Liver (tissue), 9 donors: ENCODE measurements around the gene NKD2. TPM values are rescaled to one million over a fixed set of nuclear protein-coding genes. Genes with fewer than 3 reads are reported as not detected.
"Not testable (repeated sequence)": the region's sequence is repeated elsewhere in the genome, so short reads cannot be mapped to it uniquely, and the experiment has no call there.

Source experiments
- DNase-seq: peaks from one replicate; pipeline ENCODE4 v3.0.0-alpha.2; 2017; ENCODE audit warnings: low spot score
- H3K27ac ChIP-seq, 2 donors: one replicate each; pipeline ENCODE4 v1.7.0; 2013; ENCODE audit warnings: inconsistent platforms in 2 of 2, low read length in 2 of 2, control low read depth in 1 of 2, low read depth in 1 of 2, mild to moderate bottlenecking in 1 of 2
- H3K27me3 ChIP-seq, 4 donors: one replicate each; pipeline versions ENCODE4 v1.6.1 to v1.7.0; 2013; ENCODE audit warnings: low read length in 3 of 4, inconsistent platforms in 1 of 4, mild to moderate bottlenecking in 1 of 4, moderate library complexity in 1 of 4; ENCODE audit not compliant: control insufficient read depth in 4 of 4, insufficient read depth in 4 of 4
- H3K36me3 ChIP-seq, 4 donors: one replicate each; pipeline versions ENCODE4 v1.6.1 to v1.7.0; 2013; ENCODE audit warnings: low read length in 3 of 4, mild to moderate bottlenecking in 3 of 4, low read depth in 1 of 4, moderate library complexity in 1 of 4; ENCODE audit not compliant: control insufficient read depth in 4 of 4, insufficient read depth in 3 of 4
- H3K4me1 ChIP-seq, 4 donors: one replicate each; pipeline versions ENCODE4 v1.6.1 to v1.7.0; 2013; ENCODE audit warnings: low read length in 3 of 4, mild to moderate bottlenecking in 3 of 4, moderate library complexity in 1 of 4; ENCODE audit not compliant: control insufficient read depth in 4 of 4, insufficient read depth in 4 of 4
- H3K4me3 ChIP-seq, 3 donors: one replicate each; pipeline versions ENCODE4 v1.6.1 to v1.7.0; 2013; ENCODE audit warnings: low read length in 3 of 3, control low read depth in 1 of 3, low read depth in 1 of 3, mild to moderate bottlenecking in 1 of 3
- H3K9ac ChIP-seq, 2 donors: one replicate each; pipeline ENCODE4 v1.7.0; 2013; ENCODE audit warnings: low read length in 2 of 2, mild to moderate bottlenecking in 2 of 2, moderate library complexity in 2 of 2, control low read depth in 1 of 2, low read depth in 1 of 2
- H3K9me3 ChIP-seq, 4 donors: one replicate each; pipeline versions ENCODE4 v1.6.1 to v1.7.0; 2013; ENCODE audit warnings: low read length in 3 of 4; ENCODE audit not compliant: control insufficient read depth in 4 of 4
- CTCF ChIP-seq: fragments of 150-350 bp; IDR thresholded peaks from 2 replicates; pipeline ENCODE4 v1.5.1; 2017; ENCODE audit warnings: improper control_type of control experiment, low read depth, low read length; ENCODE audit not compliant: missing input control
- EGR1 ChIP-seq, 2 donors: IDR thresholded peaks; 2 replicates each; pipeline ENCODE4 v1.6.1; 2016 to 2018; ENCODE audit warnings: antibody characterized with exemption in 2 of 2, low read depth in 2 of 2
- FOXA1 ChIP-seq: IDR thresholded peaks from 2 replicates; pipeline ENCODE4 v1.6.1; 2016; ENCODE audit warnings: antibody characterized with exemption
- GABPA ChIP-seq, 2 donors: IDR thresholded peaks in 1 of 2; conservative IDR thresholded peaks in 1 of 2; 2 replicates each; pipeline ENCODE4 v1.6.1; 2016; ENCODE audit warnings: antibody characterized with exemption in 2 of 2, mild to moderate bottlenecking in 1 of 2, moderate library complexity in 1 of 2
- NR2F2 ChIP-seq: IDR thresholded peaks from 2 replicates; pipeline ENCODE4 v1.6.1; 2016; ENCODE audit warnings: antibody characterized with exemption
- RAD21 ChIP-seq, 2 donors: IDR thresholded peaks; 2 replicates each; pipeline ENCODE4 v1.6.1; 2016; ENCODE audit warnings: antibody characterized with exemption in 2 of 2, mild to moderate bottlenecking in 2 of 2
- RXRA ChIP-seq, 2 donors: IDR thresholded peaks; 2 replicates each; pipeline ENCODE4 v1.6.1; 2017 to 2018; ENCODE audit warnings: antibody characterized with exemption in 2 of 2, mild to moderate bottlenecking in 1 of 2
- YY1 ChIP-seq: IDR thresholded peaks from 2 replicates; pipeline ENCODE4 v1.6.1; 2016; ENCODE audit warnings: antibody characterized with exemption, mild to moderate bottlenecking
- WGBS: extraction: QIAGEN DNeasy Blood & Tissue Kit; methylation state at CpG from one replicate; pipeline ENCODE4 v1.1.7; 2013; 5-methylcytosine and 5-hydroxymethylcytosine counted together
- polyA plus RNA-seq, 2 donors: library from polyadenylated mRNA; stranded (reverse) in 1 of 2; unstranded in 1 of 2; fragments of 200-250 nt in 1 of 2; fragments of >200 nt in 1 of 2; fragmentation: Nextera tagmentation in 1 of 2; extraction: Ambion mirVana in 1 of 2; gene quantifications; one replicate each; pipeline versions ENCODE4 v1.2.1 to v1.2.3, GENCODE V29; 2013 to 2015
- total RNA-seq, 2 donors: library from RNA; depleted of rRNA; stranded (reverse); fragments of >200 nt; gene quantifications; one replicate each; pipeline ENCODE4 v1.2.3, GENCODE V29; 2014
- TF ChIP-seq, protein P1 (sequence below): IDR thresholded peaks from 2 replicates; pipeline ENCODE4 v1.6.1; 2016; ENCODE audit warnings: antibody characterized with exemption, mild to moderate bottlenecking
- TF ChIP-seq, protein P2 (sequence below): IDR thresholded peaks from 2 replicates; pipeline ENCODE4 v1.6.1; 2016; ENCODE audit warnings: antibody characterized with exemption
- donor health status: healthy.
- donor health status: healthy.
- donor health status: healthy.
- donor health status: healthy.
- donor health status: healthy.

NKD2 gene
- total and polyA plus RNA-seq, 4 donors = 0.09 to 1.3 (median 0.42) TPM

DNA sequence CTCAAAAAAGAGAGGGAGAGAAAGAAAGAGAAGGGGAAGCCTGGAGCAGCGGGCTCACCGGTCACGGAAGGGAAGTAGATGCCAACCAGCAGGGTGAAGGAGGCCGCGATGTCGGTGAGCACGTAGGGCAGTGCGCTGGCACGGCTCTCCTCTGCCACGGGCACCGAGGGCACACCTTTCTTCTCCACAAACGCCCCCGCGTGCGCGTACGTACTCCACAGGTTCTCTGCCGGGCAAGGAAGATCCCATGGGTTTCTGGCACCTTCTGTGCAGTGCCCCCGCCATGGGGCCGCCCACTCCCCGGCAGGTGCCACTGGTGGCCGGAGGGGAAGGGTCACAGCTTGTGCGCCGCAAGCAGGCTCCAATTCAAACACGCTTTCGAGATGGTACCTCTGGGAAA lies 72.9 kb downstream of the NKD2 start (continued):
- TF ChIP-seq, protein P1, sequence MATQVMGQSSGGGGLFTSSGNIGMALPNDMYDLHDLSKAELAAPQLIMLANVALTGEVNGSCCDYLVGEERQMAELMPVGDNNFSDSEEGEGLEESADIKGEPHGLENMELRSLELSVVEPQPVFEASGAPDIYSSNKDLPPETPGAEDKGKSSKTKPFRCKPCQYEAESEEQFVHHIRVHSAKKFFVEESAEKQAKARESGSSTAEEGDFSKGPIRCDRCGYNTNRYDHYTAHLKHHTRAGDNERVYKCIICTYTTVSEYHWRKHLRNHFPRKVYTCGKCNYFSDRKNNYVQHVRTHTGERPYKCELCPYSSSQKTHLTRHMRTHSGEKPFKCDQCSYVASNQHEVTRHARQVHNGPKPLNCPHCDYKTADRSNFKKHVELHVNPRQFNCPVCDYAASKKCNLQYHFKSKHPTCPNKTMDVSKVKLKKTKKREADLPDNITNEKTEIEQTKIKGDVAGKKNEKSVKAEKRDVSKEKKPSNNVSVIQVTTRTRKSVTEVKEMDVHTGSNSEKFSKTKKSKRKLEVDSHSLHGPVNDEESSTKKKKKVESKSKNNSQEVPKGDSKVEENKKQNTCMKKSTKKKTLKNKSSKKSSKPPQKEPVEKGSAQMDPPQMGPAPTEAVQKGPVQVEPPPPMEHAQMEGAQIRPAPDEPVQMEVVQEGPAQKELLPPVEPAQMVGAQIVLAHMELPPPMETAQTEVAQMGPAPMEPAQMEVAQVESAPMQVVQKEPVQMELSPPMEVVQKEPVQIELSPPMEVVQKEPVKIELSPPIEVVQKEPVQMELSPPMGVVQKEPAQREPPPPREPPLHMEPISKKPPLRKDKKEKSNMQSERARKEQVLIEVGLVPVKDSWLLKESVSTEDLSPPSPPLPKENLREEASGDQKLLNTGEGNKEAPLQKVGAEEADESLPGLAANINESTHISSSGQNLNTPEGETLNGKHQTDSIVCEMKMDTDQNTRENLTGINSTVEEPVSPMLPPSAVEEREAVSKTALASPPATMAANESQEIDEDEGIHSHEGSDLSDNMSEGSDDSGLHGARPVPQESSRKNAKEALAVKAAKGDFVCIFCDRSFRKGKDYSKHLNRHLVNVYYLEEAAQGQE = no peak
- TF ChIP-seq, protein P2, sequence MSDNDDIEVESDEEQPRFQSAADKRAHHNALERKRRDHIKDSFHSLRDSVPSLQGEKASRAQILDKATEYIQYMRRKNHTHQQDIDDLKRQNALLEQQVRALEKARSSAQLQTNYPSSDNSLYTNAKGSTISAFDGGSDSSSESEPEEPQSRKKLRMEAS = no peak
- TF ChIP-seq RXRA (IDR thresholded peaks at IDR 0.05) = no peak

DNA sequence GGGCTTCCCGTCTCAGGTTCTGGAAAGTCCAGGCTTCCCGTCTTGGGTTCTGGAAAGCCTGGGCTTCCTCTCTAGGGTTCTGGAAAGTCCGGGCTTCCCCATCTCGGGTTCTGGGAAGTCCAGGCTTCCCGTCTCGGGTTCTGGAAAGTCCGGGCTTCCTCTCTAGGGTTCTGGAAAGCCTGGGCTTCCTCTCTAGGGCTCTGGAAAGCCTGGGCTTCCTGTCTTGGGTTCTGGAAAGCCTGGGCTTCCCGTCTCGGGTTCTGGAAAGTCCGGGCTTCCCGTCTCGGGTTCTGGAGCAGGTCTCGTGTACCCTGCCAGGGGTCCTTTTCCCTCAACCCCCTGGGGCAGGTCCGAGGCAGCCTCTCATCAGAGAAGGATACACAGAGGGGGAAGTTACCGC lies 74.4 kb downstream of the NKD2 start:
- H3K9me3 ChIP-seq, H3K27me3 ChIP-seq, DNase-seq, H3K4me1 ChIP-seq, H3K4me3 ChIP-seq, H3K27ac ChIP-seq, H3K9ac ChIP-seq: not testable (repeated sequence)
- peaks cover 43 to 78% (median 57%) of the 10 kb centered on the region in 4 donors for H3K36me3 ChIP-seq
- WGBS = 84% methylated on average over 15 of the region's 15 CpGs

DNA sequence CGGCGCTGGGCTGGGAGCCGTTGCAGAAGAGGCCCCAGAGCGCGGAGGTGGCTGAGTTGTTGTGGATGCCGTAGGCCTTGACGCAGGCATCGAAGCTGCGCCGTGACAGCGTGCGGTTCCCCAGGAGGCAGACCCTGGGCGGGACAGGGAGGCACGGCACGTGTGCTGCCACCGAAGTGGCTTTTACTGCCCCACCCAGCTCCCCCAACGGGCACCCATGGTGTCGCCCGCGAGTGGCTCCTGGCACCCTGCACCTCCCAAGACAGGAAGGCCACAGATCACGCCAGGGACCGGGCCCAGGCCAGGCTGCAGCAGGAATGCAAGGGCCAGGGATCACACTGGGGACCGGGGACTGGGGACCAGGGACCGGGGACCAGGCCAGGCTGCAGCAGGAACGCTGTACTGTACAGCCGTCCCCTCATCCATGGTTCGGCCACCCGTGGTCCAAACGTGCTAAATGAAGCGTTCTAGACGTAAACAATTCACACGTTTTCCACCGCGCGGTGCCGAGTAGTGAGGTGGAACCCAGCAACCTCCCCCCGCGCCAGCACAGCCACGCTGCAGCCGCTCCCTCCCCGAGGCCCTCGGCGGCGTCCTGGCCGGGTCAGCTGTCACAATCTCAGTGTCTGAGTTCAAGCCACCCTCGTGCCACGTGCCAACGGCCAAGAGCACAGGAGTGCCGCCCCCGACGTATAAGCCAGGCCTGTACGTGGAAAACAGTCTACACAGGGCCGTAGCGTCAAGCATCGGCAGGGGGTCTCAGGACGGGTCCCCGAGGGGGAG lies 75.4 kb downstream of the NKD2 start:
- Histone ChIP-seq H3K9ac (no peak overlapping the region), H3K27me3 (no peaks in the 10 kb centered on the region), H3K4me3 (no peak overlapping the region), H3K36me3 (peaks cover 47 to 76% (median 52%) of the 10 kb centered on the region in 4 donors), H3K9me3 (no peaks in the 10 kb centered on the region), H3K4me1 (peaks cover 0 to 3% (median 0%) of the 10 kb centered on the region in 4 donors), H3K27ac (no peak overlapping the region)
- no peak for DNase-seq
- TF ChIP-seq, protein P1 = no peak
- 95% methylated on average over 57 of the region's 57 CpGs for WGBS

DNA sequence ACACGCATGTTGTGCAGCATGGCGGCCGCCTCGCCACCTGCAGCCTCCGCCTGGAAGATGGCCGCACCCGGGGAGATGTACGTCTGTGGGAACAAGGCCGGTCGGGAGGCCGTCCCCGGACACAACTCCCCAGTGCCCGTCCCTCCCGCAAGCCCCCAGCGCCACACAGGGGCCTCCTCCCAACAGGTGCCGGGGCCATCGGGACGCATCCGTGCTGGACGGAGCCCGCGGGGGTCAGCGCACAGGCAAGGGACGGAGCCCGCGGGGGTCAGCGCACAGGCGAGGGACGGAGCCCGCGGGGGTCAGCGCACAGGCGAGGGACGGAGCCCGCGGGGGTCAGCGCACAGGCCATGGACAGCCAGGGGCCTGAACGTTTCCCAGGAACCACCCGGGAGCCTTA lies 76.8 kb downstream of the NKD2 start:
- Histone ChIP-seq H3K4me1 (peaks cover 6 to 17% (median 10%) of the 10 kb centered on the region in 4 donors), H3K9ac (no peak overlapping the region), H3K27me3 (no peaks in the 10 kb centered on the region), H3K27ac (no peak overlapping the region), H3K4me3 (no peak overlapping the region), H3K36me3 (peaks cover 39 to 64% (median 45%) of the 10 kb centered on the region in 4 donors), H3K9me3 (no peaks in the 10 kb centered on the region)
- TF ChIP-seq EGR1 (IDR thresholded peaks at IDR 0.05; ENCODE audit: low read depth in 2 of 2) = no peak
- TF ChIP-seq, protein P2 = no peak
- TF ChIP-seq RXRA (IDR thresholded peaks at IDR 0.05) = no peak
- TF ChIP-seq GABPA (IDR thresholded peaks at IDR 0.05 in 1 of 2, conservative IDR thresholded peaks at IDR 0.05 in 1 of 2) = no peak
- no peak for TF ChIP-seq CTCF
- TF ChIP-seq YY1 = no peak
- TF ChIP-seq FOXA1 = no peak
- TF ChIP-seq NR2F2 = no peak
- no peak for TF ChIP-seq RAD21 (IDR thresholded peaks at IDR 0.05)
- 97% methylated on average over 39 of the region's 39 CpGs for WGBS
- DNase-seq = no peak
